ENCODE results near the gene DNAJB5.
"Not testable (repeated sequence)": the region's sequence is repeated elsewhere in the genome, so short reads cannot be mapped to it uniquely, and the experiment has no call there.

DNAJB5 gene

DNA sequence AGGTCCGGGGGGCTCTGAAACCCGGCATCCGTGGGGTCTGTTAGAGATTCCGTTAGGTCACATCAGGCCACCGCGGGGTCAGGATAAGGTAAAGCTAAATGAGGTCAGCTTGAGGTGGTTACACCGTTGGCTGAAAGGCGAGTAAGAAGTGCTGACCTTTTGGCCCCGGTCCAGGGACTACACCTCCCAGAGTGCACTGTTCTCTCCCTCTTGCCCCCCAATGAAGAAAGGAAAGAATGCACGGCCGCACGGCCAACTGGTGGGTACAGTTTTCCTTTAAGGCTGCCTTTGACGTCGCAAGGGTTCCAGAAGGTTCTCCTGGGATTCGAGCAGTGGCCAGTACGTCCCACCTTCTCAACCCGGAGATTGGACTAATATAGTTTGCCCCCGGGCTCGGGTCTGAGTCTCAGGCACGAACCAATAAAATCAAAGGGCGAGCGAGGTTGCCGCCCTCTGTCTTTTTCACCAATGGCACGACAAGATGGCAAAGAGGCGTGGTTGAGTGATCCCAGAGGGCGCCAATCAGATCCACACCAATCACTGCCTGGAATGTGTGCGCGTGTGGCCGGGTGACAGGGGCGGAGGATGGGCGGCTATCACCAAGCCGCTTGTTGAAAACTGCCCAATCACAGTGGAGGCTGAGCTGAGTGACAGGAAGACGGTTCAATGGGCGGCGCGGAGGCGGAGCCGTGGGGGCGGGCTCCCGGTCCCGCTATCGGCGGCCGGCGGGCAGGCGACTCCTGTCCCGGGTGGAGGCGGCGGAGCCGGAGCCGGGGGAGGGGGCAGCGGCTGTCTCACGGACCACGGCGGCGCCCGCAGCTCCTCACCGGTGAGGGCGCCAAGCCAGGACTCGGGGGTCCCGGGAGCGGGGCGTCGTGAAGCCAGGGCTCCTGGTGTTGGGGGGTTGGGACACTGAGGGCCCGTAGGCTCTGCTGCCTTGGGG is at the start of gene DNAJB5:
TSS of gene DNAJB5 (plus strand) at position 743 of the 943 bp plus-strand sequence. CDS start 886 bp downstream, outside the sequence.
- DNase-seq, result peak; percentile 95 to 97 (median 96)

DNA sequence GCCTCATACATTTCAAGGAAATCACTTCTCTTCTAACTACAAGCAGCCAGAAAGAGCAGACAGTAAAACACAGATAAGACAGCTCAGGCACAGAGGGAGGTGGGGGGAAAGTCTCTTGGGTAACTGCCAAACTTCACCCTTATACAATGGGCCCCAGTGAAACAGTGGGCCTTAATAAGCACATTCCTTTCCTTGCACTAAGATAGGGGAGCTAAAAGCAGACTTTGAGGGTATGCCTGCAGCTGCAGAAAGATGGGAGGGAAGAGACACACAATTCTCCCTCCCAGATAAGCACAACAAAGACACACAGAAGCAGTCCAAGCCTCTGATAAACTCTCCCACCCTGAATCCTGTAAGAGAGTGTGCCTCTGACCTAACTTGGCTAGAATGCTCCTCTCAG is 49.6 kb upstream of the DNAJB5 start:
- DNase-seq, result not testable (repeated sequence)

DNA sequence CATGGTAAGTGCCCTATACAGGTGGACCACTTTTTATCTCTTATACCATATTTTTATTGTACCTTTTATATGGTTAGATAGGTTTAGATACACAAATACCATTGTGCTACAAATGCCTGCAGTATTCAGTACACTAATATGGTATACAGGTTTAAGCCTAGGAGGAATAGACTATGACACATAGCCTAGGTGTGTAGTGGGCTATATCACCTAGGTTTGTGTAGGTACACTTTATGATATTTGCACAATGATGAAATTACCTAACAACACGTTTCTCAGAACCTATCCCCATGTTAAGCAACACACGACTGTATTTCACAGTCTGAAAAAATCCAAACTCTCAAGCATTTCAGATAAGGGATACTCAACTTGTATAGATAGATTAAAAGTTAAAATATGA is 41.1 kb upstream of the DNAJB5 start:
- no peak for DNase-seq

DNA sequence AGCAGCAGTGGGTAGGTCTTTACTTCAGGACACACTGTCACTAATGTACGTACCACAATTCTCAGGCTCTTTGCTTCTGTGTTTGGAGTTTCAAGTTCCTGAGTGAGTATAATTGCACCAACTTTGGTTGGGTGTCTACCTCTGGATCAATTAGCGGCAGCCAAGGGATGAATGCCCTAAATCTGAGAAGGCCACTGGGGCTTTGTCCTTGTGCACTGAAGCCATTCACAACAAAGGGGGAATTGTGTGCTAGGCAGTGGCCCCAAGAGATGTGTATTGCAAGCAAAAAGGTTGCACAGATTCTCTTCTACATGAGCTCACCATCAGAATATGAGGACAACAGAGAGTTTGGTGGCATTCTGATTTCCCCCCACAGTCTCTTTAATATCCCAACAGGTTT is 35.3 kb upstream of the DNAJB5 start:
- no peak for DNase-seq

DNA sequence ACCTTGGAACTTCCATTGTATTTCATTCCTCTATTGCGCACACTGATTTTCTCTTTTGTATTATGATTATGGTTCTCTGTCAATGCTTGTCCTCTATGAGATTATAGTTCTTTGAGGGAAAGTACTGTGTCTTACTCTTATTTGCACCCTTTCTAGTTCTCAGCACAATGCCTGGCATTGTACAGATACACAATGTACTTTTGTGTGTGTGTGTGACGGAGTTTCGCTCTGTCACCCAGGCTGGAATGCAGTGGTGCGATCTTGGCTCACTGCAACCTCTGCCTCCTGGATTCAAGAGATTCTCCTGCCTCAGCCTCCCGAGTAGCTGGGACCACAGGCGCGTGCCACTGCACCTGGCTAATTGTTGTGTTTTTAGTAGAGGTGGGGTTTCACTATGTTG is 33.5 kb upstream of the DNAJB5 start:
- not testable (repeated sequence) for DNase-seq

DNA sequence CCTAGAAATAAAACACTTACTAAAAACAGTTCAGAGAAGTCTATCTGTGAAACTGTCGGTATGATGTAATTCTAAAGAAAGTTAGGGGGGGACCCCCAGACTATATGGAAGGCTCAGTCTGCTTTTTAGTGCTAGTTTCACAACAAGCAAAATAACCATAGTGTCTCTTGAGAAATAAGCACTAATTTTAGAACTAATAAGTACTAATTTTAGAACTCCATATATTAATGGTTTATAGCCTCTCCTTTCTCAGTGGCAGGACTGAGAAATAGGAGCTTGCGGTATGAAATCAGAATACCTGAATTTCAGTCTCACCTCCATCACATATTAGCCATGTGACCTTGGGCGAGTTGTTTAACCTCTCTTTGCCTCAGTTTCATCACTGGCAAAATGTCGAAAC is 32.9 kb upstream of the DNAJB5 start:
- DNase-seq, result no peak

DNA sequence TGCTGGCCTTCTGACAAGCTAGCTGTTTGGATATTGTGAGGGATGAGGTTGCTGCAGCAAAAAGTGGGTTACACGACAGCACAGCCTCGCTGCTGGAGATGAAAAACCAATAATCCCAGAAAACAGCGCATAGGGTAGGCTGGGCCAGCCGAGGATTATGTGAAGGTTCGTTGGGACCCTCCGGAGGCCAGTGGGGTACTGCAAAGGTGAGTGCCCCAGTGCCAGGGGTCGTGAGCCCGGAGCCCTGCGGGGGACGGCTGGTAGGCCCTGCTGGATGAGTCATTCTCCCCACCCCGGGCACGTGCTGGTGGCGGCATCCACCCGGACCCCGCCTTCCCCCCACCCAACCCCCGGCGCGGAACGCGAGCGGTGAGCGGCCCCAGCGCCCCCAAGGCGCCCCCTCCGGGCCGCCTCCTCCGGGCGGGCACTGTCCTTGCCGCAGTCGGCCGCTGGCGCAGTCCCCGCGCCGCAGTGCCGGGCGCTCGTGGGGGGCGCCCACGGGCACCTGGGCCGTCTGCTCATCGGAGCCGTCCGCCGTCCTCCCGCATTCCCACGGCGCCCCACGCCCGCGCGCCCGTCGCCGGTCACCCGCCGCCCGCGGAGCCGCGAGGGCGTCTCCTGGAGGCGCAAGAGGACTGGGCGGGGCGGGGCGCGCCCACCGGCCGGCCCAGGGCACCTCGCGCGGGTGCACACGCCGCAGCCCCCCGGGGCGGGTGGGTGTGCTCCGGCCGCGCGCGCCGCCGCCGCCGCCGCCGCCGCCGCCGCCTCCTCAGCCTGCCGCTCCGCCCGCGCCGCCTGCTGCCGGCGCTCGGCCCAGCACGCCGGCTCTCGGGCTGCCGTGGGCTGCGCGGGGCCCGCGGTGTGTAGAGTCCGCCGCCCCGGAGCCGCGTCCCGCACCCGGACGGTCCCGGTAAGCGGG is 31.8 kb upstream of the DNAJB5 start, which contains the start of gene PHF24:
TSS of gene PHF24 (plus strand) at position 794 of the 919 bp plus-strand sequence. CDS start 13,014 bp downstream, outside the sequence.
- peak in 3 of 6 experiments; percentile 5 to 29 (median 18) for DNase-seq

DNA sequence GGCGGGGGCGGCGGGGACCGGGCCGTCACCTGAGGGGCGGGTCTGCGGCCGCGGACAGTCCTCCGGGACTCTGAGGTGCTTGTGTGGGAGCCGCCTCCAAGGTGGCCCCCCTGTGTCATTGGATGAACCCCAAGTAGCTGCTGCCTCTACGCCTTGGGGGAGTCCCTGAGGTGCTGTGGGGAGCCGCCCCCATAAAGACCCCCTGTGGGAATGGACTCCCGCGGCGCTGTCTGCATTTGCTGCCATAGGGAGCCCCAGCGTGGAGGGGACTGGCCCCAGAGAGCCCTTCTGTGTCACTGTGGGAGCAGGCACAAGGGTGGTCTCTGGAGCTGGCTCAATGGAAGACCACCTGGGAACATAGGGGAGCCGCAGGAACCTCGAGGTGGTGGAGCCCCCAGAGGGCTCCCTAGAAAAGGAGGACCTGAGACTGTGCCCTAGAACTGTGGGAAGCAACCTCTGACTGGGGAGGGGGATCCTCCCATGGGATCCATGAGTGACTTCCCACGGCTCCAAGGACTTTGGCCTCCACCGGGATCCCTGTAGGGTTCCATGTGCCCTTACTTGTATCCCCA is 31.0 kb upstream of the DNAJB5 start:
- peak in 1 of 6 experiments; percentile 29 for DNase-seq

DNA sequence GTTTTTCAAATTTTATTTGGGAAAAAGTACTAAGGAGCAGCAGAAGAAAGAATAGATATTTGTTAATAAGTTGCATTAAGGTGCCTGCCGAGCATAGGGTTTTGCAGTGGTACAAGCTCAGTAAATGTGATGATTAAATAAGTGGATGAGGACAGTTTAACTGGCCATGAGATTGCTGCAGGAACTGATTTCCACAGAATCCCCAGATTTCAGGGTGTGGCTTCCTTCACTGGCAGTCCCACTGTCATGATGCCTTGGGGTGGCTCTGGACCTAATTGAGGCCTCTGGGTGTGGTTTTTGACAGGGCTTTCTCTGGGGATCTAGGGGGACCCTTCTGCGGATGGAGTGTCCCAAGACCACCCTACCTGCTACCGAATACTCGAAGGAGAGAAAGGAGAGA is 30.1 kb upstream of the DNAJB5 start:
- no peak for DNase-seq

DNA sequence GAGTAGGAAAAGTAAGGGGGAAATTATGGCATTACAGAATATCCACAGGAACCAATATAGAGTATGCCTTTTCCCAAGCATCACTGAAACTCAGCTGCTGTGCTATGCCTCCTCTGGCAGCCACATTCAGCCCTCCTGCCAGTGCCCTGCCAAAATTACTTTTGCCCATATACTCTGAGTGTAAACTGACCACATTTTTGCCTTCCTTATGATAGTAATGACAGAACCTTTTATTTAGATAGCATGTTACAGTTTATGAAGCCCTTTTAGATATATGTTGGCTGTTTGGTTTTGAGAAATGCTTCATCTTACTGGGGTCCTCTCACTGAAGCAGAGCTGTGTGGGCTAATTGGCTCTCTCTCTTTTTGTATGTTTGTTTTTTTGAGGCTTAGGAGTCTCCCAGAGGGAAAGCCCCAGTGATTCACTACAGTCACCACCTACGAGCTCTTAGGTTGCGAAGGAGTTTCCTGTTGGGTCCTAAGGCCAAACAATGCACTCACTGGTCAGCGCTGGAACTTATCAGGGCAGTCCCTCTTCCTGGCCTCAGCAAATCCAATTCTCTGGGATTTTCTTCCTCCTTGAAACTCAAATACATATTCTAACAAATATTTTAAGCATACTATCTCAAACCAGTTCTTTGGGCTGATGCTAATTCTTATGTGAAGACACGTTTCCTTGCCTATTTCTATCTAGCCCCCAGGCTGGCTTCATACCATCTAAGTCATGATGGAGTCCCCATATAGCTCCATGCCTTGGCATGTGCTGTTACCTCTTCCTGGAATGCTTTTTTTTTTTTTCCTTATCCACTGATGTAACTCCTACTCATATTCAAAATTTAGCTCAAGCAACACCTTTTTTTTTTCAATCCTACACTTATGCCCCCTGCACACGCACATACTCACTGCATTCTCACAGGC is 27.7 kb upstream of the DNAJB5 start:
- no peak for DNase-seq

DNA sequence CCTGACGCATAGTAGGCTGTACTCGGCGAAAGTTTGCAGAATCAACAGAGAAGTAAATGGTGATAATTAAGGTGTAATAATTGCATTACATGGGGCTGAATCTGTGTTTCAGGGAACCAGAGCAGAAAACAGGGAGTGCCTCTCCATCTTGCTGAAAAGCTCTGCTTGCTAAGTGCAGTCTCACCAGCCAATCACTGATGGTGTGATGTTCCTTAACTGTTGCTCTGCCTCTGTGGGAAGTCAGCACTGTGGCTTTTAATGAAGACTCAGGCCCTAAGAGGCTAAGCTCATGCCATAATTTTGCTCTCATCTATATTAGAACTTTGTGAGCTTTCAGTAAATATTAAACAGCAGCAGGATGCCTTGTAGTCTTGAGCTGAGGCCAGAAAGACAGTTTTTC is 27.0 kb upstream of the DNAJB5 start:
- DNase-seq, result no peak

DNA sequence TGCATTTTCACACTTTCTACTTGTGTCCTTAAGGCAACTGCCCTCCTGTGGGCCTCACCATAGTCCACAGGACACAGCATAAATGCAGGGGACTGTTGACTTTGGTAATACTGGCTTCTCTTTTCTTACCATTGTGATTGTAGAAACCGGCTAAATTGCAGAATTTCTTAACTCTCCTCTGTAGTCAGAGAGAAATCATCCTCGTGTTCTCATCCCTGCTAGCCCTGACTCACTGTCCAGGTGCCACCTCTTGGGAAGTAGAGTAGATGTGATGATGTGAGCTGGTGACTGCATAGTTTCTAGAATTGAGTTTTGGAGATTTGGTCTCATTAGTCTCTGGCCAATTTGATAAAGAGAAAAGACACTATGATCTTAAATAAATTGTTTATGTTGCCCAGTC is 26.0 kb upstream of the DNAJB5 start:
- DNase-seq, result no peak

DNA sequence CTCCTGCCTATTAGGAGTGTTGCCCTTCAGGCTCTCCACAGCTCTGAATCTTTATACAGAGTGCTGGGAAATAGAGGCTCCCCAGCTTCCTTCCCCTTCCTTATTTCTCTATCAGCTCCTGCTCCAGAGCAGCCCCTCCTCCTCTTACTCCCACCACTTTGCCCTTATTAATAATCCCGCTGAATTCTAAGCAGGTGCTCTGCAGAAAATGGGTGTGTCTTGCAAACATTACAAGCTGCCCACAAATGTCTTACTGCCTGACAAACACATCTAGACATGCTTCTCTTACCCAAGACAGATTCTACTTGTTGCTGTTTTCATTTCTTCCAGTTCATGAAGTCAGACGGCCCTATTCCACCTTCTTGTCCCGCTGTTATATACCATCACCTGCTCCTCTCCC is 25.1 kb upstream of the DNAJB5 start:
- no peak for DNase-seq

DNA sequence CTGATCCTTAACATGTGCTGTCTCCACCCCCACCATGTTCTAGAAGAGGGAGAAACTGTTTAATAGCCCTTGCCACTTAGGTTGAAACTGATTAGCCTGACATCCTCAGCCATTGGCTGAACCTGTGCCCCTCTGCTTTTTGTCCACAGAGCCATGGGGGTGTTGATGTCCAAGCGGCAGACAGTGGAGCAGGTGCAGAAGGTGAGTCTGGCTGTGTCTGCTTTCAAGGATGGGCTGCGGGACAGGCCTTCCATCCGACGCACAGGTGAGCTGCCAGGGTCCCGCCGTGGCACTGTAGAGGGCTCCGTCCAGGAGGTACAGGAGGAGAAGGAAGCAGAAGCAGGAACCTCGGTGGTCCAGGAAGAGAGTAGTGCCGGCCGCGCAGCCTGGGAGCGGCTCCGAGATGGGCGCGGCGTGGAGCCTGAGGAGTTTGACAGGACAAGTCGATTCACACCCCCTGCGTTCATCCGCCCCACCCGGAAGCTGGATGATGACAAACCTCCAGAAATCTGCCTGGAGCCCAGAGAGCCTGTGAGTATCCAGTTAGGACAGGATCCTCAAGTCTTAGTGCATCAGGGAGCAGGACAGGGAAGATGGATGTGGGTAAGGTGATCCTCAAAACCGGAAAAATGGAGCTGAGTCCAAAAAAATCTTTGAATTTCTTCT is 18.3 kb upstream of the DNAJB5 start:
- no peak for DNase-seq

DNA sequence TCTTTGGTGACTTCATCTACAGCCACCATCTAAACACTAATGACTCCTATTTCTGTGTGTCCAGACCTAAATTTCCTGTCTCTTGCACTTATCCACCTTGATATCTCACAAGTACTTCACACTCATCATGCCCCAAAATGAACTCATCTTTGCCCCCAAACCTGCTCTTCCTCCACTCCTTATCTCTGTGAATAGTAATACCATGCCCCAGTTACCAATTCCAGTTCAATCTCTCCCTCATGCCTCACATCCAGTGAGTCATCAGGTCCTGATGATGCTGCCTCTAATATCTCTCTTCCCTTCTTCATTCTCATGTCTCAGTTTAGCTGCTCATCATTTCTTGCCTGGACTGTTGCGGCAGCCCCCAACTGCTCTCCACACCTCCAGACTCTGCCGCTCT is 14.9 kb upstream of the DNAJB5 start:
- no peak for DNase-seq

DNA sequence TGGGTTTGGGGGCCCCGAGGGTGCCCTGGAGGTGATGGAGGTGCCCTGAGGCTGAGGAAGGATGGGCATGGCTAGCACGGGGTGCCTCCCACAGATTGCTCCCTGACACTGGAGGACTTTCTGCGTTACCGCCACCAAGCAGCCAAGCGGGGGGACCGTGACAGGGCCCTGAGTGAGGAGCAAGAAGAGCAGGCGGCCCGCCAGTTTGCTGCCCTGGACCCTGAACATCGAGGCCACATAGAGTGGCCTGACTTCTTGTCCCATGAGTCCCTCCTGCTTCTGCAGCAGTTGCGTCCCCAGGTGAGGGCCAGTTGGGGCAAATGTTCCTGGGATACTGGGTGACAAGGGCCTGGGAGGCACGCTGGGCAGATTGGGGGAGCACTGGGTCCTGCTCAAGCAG is 13.1 kb upstream of the DNAJB5 start:
- DNase-seq, result no peak

DNA sequence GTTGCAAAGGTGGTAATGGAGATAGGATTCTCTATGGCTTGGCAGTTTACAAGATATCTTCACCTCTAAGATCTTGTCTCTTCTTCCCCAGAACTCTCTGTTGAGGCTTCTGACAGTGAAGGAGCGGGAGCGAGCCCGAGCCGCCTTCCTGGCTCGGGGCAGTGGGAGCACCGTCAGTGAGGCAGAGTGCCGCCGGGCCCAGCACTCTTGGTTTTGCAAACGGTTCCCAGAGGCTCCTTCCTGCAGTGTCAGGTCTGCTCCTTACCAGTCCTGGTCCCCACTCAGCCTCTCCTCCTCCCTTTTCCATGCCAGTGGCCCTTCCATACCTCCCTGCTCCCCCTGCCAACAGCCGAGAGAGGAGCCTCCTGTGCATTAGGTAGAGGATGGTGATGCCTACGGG is 12.6 kb upstream of the DNAJB5 start:
- DNase-seq, result no peak

DNA sequence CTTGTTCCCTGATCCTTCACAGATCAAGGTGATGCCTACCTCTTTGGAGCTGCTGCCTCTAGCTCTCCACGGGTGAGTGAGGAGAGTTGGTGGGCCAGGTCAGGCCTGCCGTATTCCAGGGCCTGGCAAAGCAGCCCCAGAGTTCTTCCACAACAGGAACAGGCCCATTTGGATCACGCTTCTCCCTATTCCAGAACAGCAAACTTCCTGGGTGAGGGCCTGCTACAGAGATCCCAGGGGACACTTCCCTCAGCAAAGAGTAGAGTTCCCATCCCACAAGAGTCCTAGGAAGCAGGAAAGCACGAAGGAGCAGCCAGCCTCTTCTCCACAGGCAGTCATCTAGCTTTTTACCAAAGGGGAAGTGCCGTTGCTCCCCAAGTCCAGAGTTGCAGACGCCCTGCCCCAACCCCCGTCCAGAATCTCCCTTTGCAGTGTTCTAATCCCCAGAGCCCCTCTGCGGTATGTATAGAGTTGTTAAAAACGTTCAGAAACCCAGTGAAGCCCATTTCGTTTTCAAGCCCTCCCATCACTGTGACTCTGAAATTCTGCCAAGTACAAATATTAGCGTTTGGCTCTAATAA is 9.3 kb upstream of the DNAJB5 start:
- DNase-seq, result no peak

DNA sequence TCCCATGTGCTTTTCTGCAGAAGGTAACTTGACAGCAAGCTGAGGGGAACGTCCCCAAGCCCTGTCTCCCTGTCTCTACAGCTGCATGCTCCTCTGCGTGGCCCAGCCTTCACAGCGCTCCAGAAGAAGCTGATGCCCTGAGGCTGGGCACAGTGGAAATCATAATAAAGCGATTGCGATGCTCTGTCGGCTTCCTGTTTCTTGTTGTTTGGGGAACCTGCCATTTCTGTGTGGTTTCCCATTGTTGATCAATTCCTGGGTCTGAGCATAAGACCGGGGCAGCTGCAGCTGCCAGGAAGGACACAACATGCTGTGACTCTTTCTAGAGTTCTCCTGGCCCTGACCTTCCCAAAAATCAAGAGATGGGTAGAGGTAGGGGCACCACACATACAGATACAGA is 7.2 kb upstream of the DNAJB5 start:
- no peak for DNase-seq

DNA sequence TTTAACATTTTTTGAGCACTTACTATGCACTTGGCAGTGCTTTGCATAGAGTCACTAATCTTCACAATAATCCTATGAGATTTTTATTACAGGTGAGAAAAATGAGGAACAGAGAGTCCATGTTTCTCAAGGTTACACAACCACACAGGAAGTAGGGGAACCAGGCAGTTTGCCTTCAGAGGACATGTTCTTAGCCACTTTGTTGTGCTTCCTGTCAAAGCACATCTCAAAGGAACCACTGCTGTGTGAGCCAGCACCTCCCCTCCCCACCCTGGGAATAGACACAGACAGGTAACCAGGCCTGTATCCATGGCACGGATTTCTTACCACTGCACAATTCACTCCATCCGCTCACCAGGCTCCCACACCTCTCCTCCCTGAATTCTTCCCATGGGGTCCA is 6.3 kb upstream of the DNAJB5 start:
- DNase-seq, result peak in 3 of 6 experiments; percentile 16 to 42 (median 33)

DNA sequence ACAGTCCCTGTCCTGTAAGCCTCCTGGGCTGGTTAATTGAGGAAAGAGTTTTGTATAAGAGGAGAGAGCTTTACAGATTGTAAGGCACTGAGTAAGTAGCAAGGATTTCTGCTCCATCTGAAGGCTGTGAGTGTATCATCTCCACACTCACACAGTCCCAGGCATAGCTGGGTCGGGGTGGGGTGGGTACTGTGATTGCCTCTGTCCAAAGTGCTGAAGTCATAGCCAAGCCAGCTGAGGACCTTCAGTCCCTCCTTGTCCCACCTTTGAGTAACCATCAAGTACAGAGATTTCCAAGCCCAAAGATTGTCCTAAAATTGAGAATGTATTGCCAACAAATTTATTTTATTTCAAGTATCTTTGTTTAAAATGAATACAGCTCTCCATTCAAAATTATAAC is 5.5 kb upstream of the DNAJB5 start:
- peak in 5 of 6 experiments; percentile 12 to 50 (median 26) for DNase-seq
